Peyer's patch (tissue), 4 donors: ENCODE data around the gene PHC1. TPM values are rescaled to one million over a fixed set of nuclear protein-coding genes. Genes with fewer than 3 reads are reported as not detected.

Experiments used
- DNase-seq, 3 donors: peaks; one replicate each; pipeline ENCODE4 v3.0.0-alpha.2; 2017 to 2019
- H3K27ac ChIP-seq, 4 donors: fragments of 200-600 bp; sonication (generic); one replicate each; pipeline ENCODE4 v1.5.1; 2016 to 2019
- H3K27me3 ChIP-seq, 2 donors: fragments of 200-600 bp; sonication (generic); one replicate each; pipeline ENCODE4 v1.5.1; 2019
- H3K36me3 ChIP-seq, 3 donors: fragments of 200-600 bp; sonication (generic); one replicate each; pipeline ENCODE4 v1.5.1; 2016 to 2019
- H3K4me1 ChIP-seq, 4 donors: fragments of 200-600 bp; sonication (generic); one replicate each; pipeline ENCODE4 v1.5.1; 2016 to 2019
- H3K4me3 ChIP-seq, 4 donors: fragments of 200-600 bp; sonication (generic); 1 replicate in 3 of 4; 2 replicates in 1 of 4; pipeline ENCODE4 v1.5.1; 2016 to 2019; ENCODE audit warnings: mild to moderate bottlenecking in 1 of 4
- H3K9me3 ChIP-seq, 4 donors: fragments of 200-600 bp; sonication (generic); one replicate each; pipeline ENCODE4 v1.5.1; 2016 to 2019; ENCODE audit warnings: mild to moderate bottlenecking in 1 of 4
- POLR2A ChIP-seq, 2 donors: fragments of 450-650 bp; IDR thresholded peaks; one replicate each; pipeline ENCODE4 v1.5.1; 2017; ENCODE audit warnings: antibody characterized with exemption in 2 of 2, mild to moderate bottlenecking in 2 of 2, moderate library complexity in 2 of 2
- total RNA-seq, 4 donors: library from RNA; depleted of rRNA; stranded (reverse); fragments of >200 nt; gene quantifications; one replicate each; pipeline ENCODE4 v1.1.0, GENCODE V29; 2016
- TF ChIP-seq, protein P1 (sequence below), 6 experiments: fragments of 450-650 bp in 4 of 6; fragments of 200-600 bp in 2 of 6; sonication (generic) in 1 of 6; IDR thresholded peaks; one replicate each; pipeline ENCODE4 v1.5.1; 2017 to 2019; ENCODE audit warnings: antibody characterized with exemption in 6 of 6, mild to moderate bottlenecking in 3 of 6, moderate library complexity in 1 of 6

PHC1 gene
- total RNA-seq, 4 donors from 2014 or later = 11.2 to 52.8 (median 31.0) TPM

DNA sequence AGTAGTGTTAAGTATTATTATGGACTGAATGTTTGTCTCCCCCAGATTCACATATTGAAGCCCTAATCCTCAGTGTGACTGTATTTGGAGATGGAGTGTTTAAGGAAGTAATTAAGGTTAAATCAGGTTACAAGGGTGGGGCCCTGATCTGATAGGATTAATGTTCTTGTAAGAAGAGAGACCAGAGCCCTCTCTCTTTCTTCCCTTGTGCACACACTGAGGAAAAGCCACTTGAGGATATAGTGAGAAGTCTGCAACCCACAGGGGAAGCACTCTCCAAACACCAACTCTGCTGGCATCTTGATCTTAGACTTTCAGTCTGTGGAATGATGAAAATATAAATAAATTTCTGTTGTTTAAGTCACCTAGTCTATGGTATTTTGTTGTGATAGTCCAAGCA is 72.9 kb downstream of the PHC1 start:
- Histone ChIP-seq H3K4me1 (no peaks in the 10 kb centered on the region), H3K27ac (no peak overlapping the region), H3K36me3 (no peaks in the 10 kb centered on the region), H3K4me3 (no peak overlapping the region), H3K9me3 (no peaks in the 10 kb centered on the region), H3K27me3 (no peaks in the 10 kb centered on the region)
- TF ChIP-seq POLR2A (IDR thresholded peaks at IDR 0.05) = no peak
- TF ChIP-seq, protein P1, sequence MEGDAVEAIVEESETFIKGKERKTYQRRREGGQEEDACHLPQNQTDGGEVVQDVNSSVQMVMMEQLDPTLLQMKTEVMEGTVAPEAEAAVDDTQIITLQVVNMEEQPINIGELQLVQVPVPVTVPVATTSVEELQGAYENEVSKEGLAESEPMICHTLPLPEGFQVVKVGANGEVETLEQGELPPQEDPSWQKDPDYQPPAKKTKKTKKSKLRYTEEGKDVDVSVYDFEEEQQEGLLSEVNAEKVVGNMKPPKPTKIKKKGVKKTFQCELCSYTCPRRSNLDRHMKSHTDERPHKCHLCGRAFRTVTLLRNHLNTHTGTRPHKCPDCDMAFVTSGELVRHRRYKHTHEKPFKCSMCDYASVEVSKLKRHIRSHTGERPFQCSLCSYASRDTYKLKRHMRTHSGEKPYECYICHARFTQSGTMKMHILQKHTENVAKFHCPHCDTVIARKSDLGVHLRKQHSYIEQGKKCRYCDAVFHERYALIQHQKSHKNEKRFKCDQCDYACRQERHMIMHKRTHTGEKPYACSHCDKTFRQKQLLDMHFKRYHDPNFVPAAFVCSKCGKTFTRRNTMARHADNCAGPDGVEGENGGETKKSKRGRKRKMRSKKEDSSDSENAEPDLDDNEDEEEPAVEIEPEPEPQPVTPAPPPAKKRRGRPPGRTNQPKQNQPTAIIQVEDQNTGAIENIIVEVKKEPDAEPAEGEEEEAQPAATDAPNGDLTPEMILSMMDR (IDR thresholded peaks at IDR 0.05) = no peak
- DNase-seq = no peak

DNA sequence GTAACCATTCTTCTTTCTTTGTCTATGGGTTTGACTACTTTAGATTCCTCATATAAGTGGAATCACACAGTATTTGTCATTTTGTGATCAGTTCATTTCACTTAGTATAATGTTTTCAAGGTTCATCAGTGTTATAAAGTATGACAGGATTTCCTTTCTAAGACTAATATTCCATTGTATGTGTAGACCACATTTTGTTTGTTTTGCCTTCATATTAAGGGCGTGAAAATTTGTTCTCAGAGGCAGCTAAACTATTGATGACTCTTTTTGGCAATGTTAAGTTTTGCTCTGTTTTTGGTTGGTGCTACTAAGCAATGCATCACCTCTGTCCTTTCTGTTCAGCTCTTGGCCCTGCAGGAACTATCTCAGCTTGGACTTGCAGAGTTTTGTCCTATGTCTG is 73.4 kb downstream of the PHC1 start:
- no peaks in the 10 kb centered on the region for H3K4me1 ChIP-seq
- H3K27me3 ChIP-seq = no peaks in the 10 kb centered on the region
- H3K4me3 ChIP-seq = no peak overlapping the region
- TF ChIP-seq POLR2A (IDR thresholded peaks at IDR 0.05) = no peak
- TF ChIP-seq, protein P1 (IDR thresholded peaks at IDR 0.05) = no peak
- no peak for DNase-seq
- no peaks in the 10 kb centered on the region for H3K36me3 ChIP-seq
- no peaks in the 10 kb centered on the region for H3K9me3 ChIP-seq
- H3K27ac ChIP-seq = no peak overlapping the region

DNA sequence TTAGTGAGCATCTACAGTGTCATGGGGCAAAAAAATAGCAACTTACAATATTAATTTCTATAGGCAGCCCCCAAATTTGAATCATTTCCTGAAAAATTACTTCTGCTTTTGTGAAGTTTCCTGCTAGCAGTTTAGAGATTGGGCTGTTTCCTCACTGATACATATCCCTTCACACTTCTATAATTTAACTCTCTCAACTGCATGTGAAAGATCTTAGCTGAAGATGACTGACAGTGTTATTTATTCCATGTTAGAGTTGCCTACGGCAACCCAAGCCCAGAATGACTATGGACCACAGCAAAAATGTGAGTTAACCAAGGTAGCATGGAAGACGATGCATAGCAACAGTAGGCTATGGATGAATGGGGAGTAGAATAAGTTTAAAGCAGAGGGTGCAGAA is 75.1 kb downstream of the PHC1 start, which contains the start of gene KLRG1:
KLRG1 (plus strand) TSS at position 134 of the 400 bp plus-strand sequence; CDS start at position 224, 90 bp downstream.
- H3K27ac ChIP-seq = no peak within 1 kb of the TSS

More for the DNA sequence above, 75.1 kb downstream of the PHC1 start, which contains the start of gene KLRG1:
- TF ChIP-seq POLR2A (IDR thresholded peaks at IDR 0.05) = no peak
- TF ChIP-seq, protein P1 (IDR thresholded peaks at IDR 0.05) = no peak
- Histone ChIP-seq H3K9me3 (no peaks in the 10 kb centered on the region), H3K36me3 (no peaks in the 10 kb centered on the region), H3K4me3 (peak within 1 kb of the TSS in 2 of 4 donors; percentile 1 to 15), H3K4me1 (no peaks in the 10 kb centered on the region), H3K27me3 (no peaks in the 10 kb centered on the region)
- DNase-seq = no peak

Other genes with a start within 250 kb of the PHC1 start
- gene RIMKLB, start 216.5 kb upstream of the PHC1 start, total RNA-seq = 10 to 100 TPM; 27.0 to 89.1 (median 37.0) TPM
- gene A2ML1, start 91.9 kb upstream of the PHC1 start, total RNA-seq = under 1 TPM in 1 of 4 donors, not detected in 3; 0.83 TPM
- gene M6PR, start 35.1 kb downstream of the PHC1 start, total RNA-seq = 10 to 100 TPM; 52.0 to 73.7 (median 59.1) TPM
- 10 to 100 TPM in 1 of 4 donors, 1 to 10 TPM in 2, not detected in 1; 1.0 to 29.7 (median 1.6) TPM for gene KLRG1, start 75.0 kb downstream of the PHC1 start, total RNA-seq
- gene A2M, start 201.4 kb downstream of the PHC1 start, total RNA-seq = 100 to 1,000 TPM in 1 of 4 donors, 10 to 100 TPM in 3; 39.8 to 201 (median 88.8) TPM